Measurements from ENCODE around the gene GLIPR1. TPM values are rescaled to one million over a fixed set of nuclear protein-coding genes. Genes with fewer than 3 reads are reported as not detected.
A peak's percentile ranks its signal among the peaks of the same experiment; 100 is the strongest.
"Not testable (repeated sequence)": the region's sequence is repeated elsewhere in the genome, so short reads cannot be mapped to it uniquely, and the experiment has no call there.

GLIPR1 gene
- polyA plus RNA-seq (ENCODE audit: insufficient read length in 3 of 3), result 10 to 100 TPM; 16.9 to 19.9 (median 17.6) TPM
- long read RNA-seq, donor 1, full-length matches to known transcripts, result 6 of 42 reads
- long read RNA-seq, donor 1, partial matches to known transcripts, result 36 of 42 reads
- long read RNA-seq, donor 1, other reads (novel, unspliced or antisense), result 0 of 42 reads
- long read RNA-seq, donor 2, full-length matches to known transcripts, result 2 of 2 reads
- long read RNA-seq, donor 2, partial matches to known transcripts, result 0 of 2 reads
- long read RNA-seq, donor 2, other reads (novel, unspliced or antisense), result 0 of 2 reads
- long read RNA-seq, donor 3, full-length matches to known transcripts, result 4 of 130 reads
- long read RNA-seq, donor 3, partial matches to known transcripts, result 73 of 130 reads
- long read RNA-seq, donor 3, other reads (novel, unspliced or antisense), result 53 of 130 reads
- long read RNA-seq, donor 4, full-length matches to known transcripts, result 3 of 69 reads
- long read RNA-seq, donor 4, partial matches to known transcripts, result 66 of 69 reads
- long read RNA-seq, donor 4, other reads (novel, unspliced or antisense), result 0 of 69 reads
- long read RNA-seq, donor 5, result 0 reads
- long read RNA-seq, donor 6, full-length matches to known transcripts, result 6 of 94 reads
- long read RNA-seq, donor 6, partial matches to known transcripts, result 48 of 94 reads
- long read RNA-seq, donor 6, other reads (novel, unspliced or antisense), result 40 of 94 reads
- long read RNA-seq, donor 7, full-length matches to known transcripts, result 6 of 6 reads
- long read RNA-seq, donor 7, partial matches to known transcripts, result 0 of 6 reads
- long read RNA-seq, donor 7, other reads (novel, unspliced or antisense), result 0 of 6 reads
- long read RNA-seq, donor 8, full-length matches to known transcripts, result 1 of 1 reads
- long read RNA-seq, donor 8, partial matches to known transcripts, result 0 of 1 reads
- long read RNA-seq, donor 8, other reads (novel, unspliced or antisense), result 0 of 1 reads
- long read RNA-seq, donor 9, full-length matches to known transcripts, result 3 of 14 reads
- long read RNA-seq, donor 9, partial matches to known transcripts, result 11 of 14 reads
- long read RNA-seq, donor 9, other reads (novel, unspliced or antisense), result 0 of 14 reads
- long read RNA-seq, donor 10, result 0 reads
- long read RNA-seq, donor 11, full-length matches to known transcripts, result 2 of 87 reads
- long read RNA-seq, donor 11, partial matches to known transcripts, result 53 of 87 reads
- long read RNA-seq, donor 11, other reads (novel, unspliced or antisense), result 32 of 87 reads
- long read RNA-seq, donor 12, full-length matches to known transcripts, result 1 of 30 reads
- long read RNA-seq, donor 12, partial matches to known transcripts, result 6 of 30 reads
- long read RNA-seq, donor 12, other reads (novel, unspliced or antisense), result 23 of 30 reads
- long read RNA-seq, donor 13, result 0 reads
- long read RNA-seq, donor 14, full-length matches to known transcripts, result 5 of 87 reads
- long read RNA-seq, donor 14, partial matches to known transcripts, result 82 of 87 reads
- long read RNA-seq, donor 14, other reads (novel, unspliced or antisense), result 0 of 87 reads
- long read RNA-seq, donor 15, full-length matches to known transcripts, result 3 of 3 reads
- long read RNA-seq, donor 15, partial matches to known transcripts, result 0 of 3 reads
- long read RNA-seq, donor 15, other reads (novel, unspliced or antisense), result 0 of 3 reads
- long read RNA-seq, donor 16, full-length matches to known transcripts, result 5 of 200 reads
- long read RNA-seq, donor 16, partial matches to known transcripts, result 106 of 200 reads
- long read RNA-seq, donor 16, other reads (novel, unspliced or antisense), result 89 of 200 reads

DNA sequence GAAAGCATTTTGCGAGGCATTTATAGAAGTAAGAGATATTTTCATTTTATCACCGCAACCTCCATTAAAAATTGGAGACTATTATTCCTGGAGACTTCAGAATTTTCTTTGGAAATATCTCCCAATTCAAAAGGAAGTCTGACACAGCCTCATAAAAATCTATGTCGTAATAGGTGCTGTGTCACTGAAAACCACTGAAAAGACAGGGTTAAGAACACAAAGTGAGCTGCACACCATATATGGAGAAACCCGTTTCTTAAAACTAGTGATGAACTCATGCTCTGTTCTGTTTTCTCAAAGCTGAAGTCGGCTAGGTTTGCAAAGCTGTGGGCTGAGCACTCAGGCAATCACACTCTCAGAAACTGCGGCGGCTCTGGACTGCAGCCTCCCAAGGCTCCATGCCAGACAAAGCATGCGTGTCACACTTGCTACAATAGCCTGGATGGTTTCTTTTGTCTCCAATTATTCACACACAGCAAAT, at the start of gene GLIPR1:
TSS of gene GLIPR1 (plus strand) at position 287 of the 481 bp plus-strand sequence. CDS start at position 413, 126 bp downstream.
- peak in 9 of 11 donors; percentile 15 to 45 (median 25) for DNase-seq (ENCODE audit: extremely low read depth in 1 of 11, low read depth in 9 of 11, low spot score in 4 of 11)

DNA sequence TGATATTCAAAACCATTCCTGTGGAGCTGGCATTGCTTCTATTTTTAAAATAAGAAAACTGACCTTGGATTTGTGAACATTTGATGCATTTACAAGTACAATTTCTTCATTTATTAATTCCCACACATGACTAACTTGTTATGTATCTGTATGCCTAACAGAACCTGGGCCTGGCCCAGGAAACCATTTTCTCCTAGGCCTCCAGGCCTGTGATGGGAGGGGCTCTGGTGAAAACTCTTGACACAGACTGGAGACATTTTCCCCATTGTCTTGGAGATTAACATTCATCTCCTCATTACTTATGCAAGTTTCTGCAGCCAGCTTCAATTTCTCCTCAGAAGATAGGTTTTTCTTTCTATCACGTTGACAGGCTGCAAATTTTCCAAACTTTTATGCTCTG, 47.6 kb upstream of the GLIPR1 start:
- DNase-seq (ENCODE audit: extremely low read depth in 1 of 11, low read depth in 9 of 11, low spot score in 4 of 11), result no peak

DNA sequence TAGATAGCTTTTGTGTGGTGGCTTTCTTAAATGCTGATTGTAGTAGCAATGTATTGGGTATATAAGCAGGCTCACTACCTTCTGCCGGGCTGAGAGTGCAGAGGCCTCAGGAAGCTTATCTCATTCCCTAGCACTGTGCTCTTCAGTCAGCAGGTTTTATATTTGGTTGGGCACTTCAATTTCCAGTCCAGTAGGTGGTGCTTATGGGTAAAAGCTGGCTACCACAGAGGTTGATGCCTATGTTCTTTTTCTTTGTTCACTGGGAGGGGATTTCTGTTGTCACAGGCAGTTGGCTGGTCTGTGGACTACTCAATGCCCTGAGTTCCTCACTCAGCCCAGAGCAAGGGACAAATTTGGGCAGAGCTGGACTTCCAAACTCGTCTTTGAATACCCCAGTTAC, 43.0 kb upstream of the GLIPR1 start:
- no peak for DNase-seq (ENCODE audit: extremely low read depth in 1 of 11, low read depth in 9 of 11, low spot score in 4 of 11)

DNA sequence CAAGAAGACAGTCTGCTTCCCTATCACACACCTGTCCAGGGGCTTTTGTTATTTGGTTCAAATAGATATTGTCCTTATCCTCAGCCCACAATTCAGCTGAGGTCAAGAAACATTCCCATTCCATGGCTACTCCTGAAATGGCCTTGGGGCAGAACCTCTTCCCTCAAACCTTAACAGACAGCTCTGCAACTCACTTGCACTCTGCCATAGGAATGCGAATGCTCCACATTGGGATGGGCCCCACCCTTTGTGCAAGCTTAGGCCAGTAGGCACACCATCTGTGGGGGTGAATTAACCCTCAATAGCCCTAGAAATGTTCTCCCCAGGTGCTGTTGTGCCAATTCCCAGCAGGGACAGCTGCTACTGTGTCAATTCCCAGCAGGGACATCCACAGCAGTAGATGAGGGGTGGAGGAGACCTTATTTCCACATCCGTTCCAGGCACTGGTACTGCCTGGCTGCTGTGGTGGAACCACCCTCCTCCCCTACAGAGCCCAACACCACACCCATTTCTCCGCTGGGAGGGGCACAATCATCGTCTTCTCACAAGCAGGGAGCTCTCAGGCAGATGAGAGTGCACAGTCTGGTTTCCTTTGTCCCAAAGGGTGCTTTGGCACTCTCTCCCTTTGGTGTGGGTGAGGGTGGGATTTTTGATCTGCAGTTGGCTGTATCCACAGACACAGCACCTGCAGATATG, 42.3 kb upstream of the GLIPR1 start:
- no peak for DNase-seq (ENCODE audit: extremely low read depth in 1 of 11, low read depth in 9 of 11, low spot score in 4 of 11)

DNA sequence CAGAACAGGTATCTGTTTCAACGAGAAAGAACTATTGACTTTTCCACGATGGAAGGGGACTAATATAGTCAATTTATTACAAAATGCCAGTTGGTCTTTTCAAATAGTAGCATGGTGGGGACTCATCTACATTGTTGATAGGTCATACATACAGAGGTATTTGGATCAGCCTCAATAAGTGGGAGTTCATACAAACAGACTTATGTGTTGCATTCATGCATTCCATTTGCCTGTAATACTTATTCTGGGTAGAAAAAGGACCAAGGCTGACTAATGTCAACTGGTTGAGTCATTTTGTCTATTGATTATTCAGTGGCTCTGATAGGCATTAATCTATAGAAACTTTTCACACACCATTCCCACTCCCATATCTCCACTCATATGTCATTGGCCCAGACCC, 41.5 kb upstream of the GLIPR1 start:
- DNase-seq (ENCODE audit: extremely low read depth in 1 of 11, low read depth in 9 of 11, low spot score in 4 of 11), result no peak

DNA sequence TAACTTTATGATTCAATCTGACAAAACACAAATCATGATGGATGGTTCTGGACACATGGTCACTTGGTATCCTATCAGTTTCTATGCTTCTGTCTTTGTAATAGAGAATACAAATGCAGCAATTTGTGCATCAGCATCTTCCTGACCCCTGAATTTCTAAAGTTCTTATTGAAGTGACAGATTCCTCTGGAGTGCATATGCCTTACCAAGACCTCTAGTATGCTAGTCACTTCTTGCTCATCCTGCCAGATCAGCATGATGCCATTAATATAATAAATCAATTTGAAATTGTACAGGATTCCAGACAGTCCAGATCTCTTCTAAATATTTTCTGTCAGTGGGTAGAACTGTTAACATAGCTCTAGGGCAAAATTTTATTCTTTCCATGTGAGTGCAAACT, 40.6 kb upstream of the GLIPR1 start:
- DNase-seq (ENCODE audit: extremely low read depth in 1 of 11, low read depth in 9 of 11, low spot score in 4 of 11), result no peak

DNA sequence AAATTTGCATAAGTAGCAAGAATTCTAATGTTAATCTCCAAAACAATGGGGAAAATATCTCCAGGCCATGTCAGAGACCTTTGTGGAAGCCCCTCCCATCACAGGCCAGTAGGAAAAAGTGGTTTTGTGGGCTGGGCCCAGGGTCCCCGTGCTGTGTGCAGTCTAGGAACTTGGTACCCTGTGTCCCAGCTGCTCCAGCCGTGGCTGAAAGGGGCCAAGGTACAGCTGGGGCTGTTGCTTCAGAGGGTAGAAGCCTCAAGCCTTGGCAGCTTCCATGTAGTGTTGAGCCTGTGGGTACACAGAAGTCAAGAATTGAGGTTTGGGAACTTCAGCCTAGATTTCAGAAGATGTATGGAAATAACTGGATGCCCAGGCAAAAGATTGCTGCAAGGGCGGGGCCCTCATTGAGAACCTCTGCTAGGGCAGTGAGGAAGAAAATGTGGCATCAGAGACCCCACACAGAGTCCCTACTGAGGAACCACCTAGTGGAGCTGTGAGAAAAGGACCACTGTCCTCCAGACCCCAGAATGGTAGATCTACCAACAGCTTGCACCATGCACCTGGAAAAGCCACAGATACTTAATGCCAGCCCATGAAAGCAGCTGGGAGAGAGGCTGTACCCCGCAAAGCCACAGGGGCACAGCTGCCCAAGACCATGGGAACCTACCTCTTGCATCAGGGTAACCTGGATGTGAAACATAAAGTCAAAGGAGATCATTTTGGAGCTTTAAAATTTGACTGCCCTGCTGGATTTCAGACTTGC, 38.7 kb upstream of the GLIPR1 start:
- DNase-seq (ENCODE audit: extremely low read depth in 1 of 11, low read depth in 9 of 11, low spot score in 4 of 11), result not testable (repeated sequence)

DNA sequence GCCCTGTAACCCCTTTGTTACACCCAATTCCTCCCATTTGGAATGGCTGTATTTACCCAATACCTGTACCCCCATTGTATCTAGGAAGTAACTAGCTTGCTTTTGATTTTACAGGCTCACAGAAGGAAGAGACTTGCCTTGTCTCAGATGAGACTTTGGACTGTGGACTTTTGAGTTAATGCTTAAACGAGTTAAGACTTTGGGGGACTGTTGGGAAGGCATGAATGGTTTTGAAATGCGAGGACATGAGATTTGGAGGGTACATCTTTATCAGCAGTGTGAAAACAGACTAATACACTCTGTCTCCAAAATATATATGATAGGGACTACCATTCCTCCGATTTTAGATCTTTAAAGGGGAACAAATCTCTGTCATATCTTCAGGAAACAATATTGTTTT, 38.1 kb upstream of the GLIPR1 start:
- not testable (repeated sequence) for DNase-seq (ENCODE audit: extremely low read depth in 1 of 11, low read depth in 9 of 11, low spot score in 4 of 11)

DNA sequence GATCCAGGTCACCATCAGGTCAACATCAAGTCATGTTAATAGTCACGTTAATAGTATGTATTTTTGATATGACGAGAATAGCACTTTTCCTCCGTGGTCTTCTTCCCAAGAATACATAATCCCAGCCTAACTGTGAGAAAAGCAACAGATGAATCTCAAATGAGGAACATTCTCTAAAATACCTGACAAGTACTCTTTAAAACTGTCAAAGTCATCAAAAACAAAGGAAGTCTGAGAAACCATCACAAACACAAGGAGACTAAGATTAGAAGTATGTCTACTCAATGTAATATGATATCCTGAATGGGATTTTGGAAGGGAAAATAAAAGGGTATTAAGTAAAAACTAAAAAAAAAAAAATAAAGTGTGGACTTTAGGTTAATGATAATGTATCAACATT, 36.8 kb upstream of the GLIPR1 start:
- DNase-seq (ENCODE audit: extremely low read depth in 1 of 11, low read depth in 9 of 11, low spot score in 4 of 11), result no peak

DNA sequence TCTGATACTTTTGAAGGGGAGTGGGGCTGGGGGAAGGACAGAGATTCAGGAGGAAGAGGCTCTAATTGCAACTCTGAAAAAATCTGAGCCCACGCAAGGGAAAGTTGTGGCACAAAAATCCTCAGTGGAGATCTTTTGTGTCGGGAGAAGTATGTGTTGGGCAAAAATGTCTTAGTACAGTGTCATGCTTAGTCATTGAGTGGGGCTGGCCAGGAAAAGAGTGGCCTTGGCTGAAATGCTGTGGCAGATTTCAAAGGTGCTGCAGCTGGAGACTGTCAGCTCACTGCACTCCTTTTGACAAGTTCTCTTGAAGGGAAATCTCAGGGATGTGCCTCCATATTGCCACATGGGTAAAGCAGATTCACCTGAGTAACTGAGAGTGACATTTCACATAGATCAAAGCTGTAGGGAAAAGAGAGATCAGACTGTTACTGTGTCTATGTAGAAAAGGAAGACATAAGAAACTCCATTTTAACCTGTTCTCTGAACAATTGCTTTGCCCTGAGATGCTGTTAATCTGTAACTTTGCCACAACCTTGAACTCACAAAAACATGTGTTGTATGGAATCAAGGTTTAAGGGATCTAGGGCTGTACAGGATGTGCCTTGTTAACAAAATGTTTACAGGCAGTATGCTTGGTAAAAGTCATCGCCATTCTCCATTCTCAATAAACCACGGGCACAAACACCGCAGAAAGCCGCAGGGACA, 36.0 kb upstream of the GLIPR1 start:
- no peak for DNase-seq (ENCODE audit: extremely low read depth in 1 of 11, low read depth in 9 of 11, low spot score in 4 of 11)

DNA sequence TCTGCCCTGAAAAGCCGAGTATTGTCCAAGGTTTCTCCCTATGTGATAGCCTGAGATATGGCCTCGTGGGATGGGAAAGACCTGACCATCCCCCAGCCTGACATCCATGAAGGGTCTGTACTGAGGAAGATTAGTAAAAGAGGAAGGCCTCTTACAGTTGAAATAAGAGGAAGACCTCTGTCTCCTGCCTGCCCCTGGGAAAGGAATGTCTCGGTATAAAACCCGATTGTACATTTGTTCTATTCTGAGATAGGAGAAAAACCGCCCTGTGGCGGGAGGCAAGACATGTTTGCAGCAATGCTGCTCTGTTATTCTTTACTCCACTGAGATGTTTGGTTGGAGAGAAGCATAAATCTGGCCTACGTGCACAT, 35.4 kb upstream of the GLIPR1 start:
- DNase-seq (ENCODE audit: extremely low read depth in 1 of 11, low read depth in 9 of 11, low spot score in 4 of 11), result not testable (repeated sequence)

DNA sequence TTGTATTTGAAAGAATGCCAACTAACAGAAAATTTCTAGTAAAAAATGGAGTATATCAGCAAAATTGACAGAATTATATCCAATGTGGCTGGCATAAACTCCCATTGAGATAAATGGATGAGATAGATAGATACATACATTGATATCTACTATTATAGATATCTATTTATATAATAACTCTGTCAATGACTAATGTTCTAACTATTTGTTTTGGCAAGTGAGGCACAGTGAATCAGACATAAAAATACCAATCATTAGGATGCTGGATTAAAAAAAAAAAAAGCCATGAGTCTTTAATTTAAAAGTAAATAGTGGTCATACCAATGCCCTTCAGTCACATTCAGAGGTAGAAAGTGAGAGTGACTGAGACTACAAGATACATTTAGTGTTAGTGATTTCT, 33.7 kb upstream of the GLIPR1 start:
- no peak for DNase-seq (ENCODE audit: extremely low read depth in 1 of 11, low read depth in 9 of 11, low spot score in 4 of 11)

DNA sequence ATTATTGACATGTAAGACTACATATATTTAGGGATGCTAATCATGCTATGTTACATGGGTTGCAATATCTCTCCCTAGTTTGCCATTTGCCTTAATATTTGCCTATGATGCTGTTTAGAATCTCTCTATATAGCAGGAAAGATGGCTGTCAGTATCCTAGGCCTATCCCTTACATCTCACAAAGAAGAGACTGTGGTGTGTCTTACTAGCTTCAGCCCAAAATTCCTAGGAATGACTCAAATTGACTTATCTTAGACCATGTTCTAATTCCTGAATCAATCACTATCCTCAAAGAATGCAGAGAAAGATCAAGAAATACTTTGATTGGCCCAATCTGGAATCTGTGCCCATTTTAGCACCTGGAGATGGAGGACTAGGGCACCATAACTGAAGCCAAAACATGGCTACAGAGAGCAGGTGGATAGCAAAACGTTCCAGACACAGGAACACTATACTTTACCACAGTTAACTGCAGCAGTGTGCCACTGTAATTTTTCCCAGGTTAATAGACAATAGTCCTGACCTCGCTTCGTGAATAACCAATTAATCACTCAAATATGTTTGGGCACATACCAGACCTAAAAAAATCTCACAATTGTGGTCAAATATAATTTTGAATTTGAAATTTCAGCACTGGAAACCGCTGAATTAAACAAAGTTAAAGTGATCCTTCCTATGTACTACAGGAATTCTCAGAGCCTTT, 32.7 kb upstream of the GLIPR1 start:
- no peak for DNase-seq (ENCODE audit: extremely low read depth in 1 of 11, low read depth in 9 of 11, low spot score in 4 of 11)

DNA sequence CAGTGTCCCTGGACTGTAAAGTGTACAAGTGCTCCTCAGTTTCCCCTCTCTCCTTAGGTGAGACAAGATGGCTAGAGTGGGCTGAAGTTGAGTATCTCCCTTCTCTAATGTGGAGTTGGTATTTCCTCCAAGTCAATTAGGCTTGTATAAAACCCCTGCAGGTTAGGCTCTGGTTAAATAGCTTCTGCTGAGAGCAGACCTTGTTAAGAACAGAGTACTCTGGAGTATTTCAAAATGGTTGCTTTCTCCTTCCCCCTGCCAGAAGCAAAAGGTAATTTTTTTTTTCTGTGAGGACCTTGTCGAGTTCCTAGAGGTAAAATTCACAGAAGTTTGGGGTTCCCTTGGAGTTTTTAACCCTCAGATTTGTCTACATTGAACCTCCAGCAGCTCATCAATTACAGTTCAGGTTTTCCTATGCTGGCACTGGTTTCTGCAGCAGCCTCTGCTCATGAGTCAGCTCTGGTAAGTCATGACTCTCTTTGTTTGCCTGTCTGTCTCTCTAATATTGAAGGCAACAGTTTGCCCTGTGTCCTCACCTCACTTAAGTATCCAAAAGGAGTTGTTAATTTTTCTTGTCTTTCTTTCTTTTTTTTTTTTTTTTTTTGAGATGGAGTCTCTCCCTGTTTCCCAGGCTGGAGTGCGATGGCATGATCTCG, 27.8 kb upstream of the GLIPR1 start:
- no peak for DNase-seq (ENCODE audit: extremely low read depth in 1 of 11, low read depth in 9 of 11, low spot score in 4 of 11)

DNA sequence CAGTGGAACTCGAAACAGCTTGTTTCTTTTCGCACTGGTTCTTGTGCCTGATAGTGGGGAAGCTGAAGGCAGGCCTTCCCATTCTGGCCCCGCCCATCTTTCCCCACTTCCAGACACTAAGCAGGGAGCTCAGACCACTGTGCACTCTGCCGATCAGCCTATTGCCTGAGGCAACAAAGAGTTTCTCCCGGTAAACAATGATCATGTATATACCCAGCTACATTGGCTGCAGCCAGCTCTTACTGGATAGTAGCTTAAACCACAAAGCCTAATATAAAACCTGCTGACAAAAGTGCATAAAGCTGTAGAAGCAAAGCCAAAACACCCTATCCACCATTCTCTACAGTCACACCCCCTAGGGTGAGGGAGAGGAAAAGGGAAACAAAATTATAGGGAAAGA, 24.7 kb upstream of the GLIPR1 start:
- no peak for DNase-seq (ENCODE audit: extremely low read depth in 1 of 11, low read depth in 9 of 11, low spot score in 4 of 11)
